Central memory CD8-positive, alpha-beta T cell (primary cell): ENCODE data around the gene CRYZ.

ENCODE experiments used
- ATAC-seq: fragments of 150-1000 bp; cut with Tn5 transposase; replicated peaks from 2 replicates; pipeline ENCODE4 v1.10.0; 2022; ENCODE audit warnings: mild to moderate bottlenecking, moderate FRiP score, moderate number of reproducible peaks; ENCODE audit not compliant: poor library complexity, severe bottlenecking; ENCODE audit errors: extremely low read depth
- DNase-seq, 2 donors: peaks; one replicate each; pipeline ENCODE4 v3.0.0; 2021; ENCODE audit warnings: low spot score in 2 of 2
- H3K27ac Mint-ChIP-seq: one replicate; pipeline ENCODE4 v1.8.0; 2022; ENCODE audit warnings: low read depth, mild to moderate bottlenecking, moderate library complexity, mixed read lengths
- H3K27me3 Mint-ChIP-seq: one replicate; pipeline ENCODE4 v1.8.0; 2022; ENCODE audit warnings: mixed read lengths
- H3K36me3 Mint-ChIP-seq: one replicate; pipeline ENCODE4 v1.8.0; 2022; ENCODE audit warnings: mild to moderate bottlenecking, moderate library complexity, mixed read lengths; ENCODE audit not compliant: insufficient read depth
- H3K4me1 Mint-ChIP-seq: one replicate; pipeline ENCODE4 v1.8.0; 2022; ENCODE audit warnings: mixed read lengths
- H3K4me3 Mint-ChIP-seq: one replicate; pipeline ENCODE4 v1.8.0; 2022; ENCODE audit warnings: mild to moderate bottlenecking, moderate library complexity, mixed read lengths
- H3K9me3 Mint-ChIP-seq: one replicate; pipeline ENCODE4 v1.8.0; 2022; ENCODE audit warnings: mixed read lengths

CRYZ gene

GRCh38 chr1:74717626-74718025, 15.2 kb downstream of the CRYZ start:
- ATAC-seq: no peak
- Mint-ChIP-seq H3K4me3 (no peak overlapping the region), H3K36me3 (peaks cover 19% of the 10 kb centered on the region), H3K4me1 (peaks cover 9% of the 10 kb centered on the region), H3K27ac (no peak overlapping the region), H3K9me3 (no peaks in the 10 kb centered on the region), H3K27me3 (no peaks in the 10 kb centered on the region)
- no peak for DNase-seq

GRCh38 chr1:74716822-74717221, 16.0 kb downstream of the CRYZ start:
- no peak overlapping the region for H3K27ac Mint-ChIP-seq
- peaks cover 9% of the 10 kb centered on the region for H3K4me1 Mint-ChIP-seq
- no peak overlapping the region for H3K4me3 Mint-ChIP-seq
- H3K27me3 Mint-ChIP-seq: no peaks in the 10 kb centered on the region
- no peak for DNase-seq
- peaks cover 15% of the 10 kb centered on the region for H3K36me3 Mint-ChIP-seq
- ATAC-seq: no peak
- no peaks in the 10 kb centered on the region for H3K9me3 Mint-ChIP-seq

- ATAC-seq (no peak), DNase-seq (no peak)
- Mint-ChIP-seq H3K4me1 (peaks cover 3% of the 10 kb centered on the region), H3K4me3 (no peak overlapping the region), H3K27me3 (no peaks in the 10 kb centered on the region), H3K27ac (no peak overlapping the region), H3K9me3 (no peaks in the 10 kb centered on the region), H3K36me3 (peaks cover 7% of the 10 kb centered on the region)
Measured at GRCh38 chr1:74715806-74716205, 17.0 kb downstream of the CRYZ start.

- Mint-ChIP-seq H3K9me3 (no peaks in the 10 kb centered on the region), H3K4me1 (no peaks in the 10 kb centered on the region), H3K27me3 (no peaks in the 10 kb centered on the region), H3K36me3 (peaks cover 9% of the 10 kb centered on the region), H3K4me3 (no peak overlapping the region), H3K27ac (no peak overlapping the region)
- no peak for ATAC-seq
- no peak for DNase-seq
Measured at GRCh38 chr1:74715236-74715502, 17.7 kb downstream of the CRYZ start.

GRCh38 chr1:74714429-74715235, 18.2 kb downstream of the CRYZ start:
- DNase-seq: no peak
- no peaks in the 10 kb centered on the region for H3K27me3 Mint-ChIP-seq
- H3K4me3 Mint-ChIP-seq: no peak overlapping the region
- no peaks in the 10 kb centered on the region for H3K4me1 Mint-ChIP-seq
- ATAC-seq: no peak
- H3K27ac Mint-ChIP-seq: no peak overlapping the region
- H3K36me3 Mint-ChIP-seq: peaks cover 9% of the 10 kb centered on the region
- H3K9me3 Mint-ChIP-seq: no peaks in the 10 kb centered on the region

- Mint-ChIP-seq H3K9me3 (no peaks in the 10 kb centered on the region), H3K4me1 (no peaks in the 10 kb centered on the region), H3K36me3 (peaks cover 14% of the 10 kb centered on the region), H3K27me3 (no peaks in the 10 kb centered on the region), H3K4me3 (no peak overlapping the region), H3K27ac (no peak overlapping the region)
- ATAC-seq: no peak
- no peak for DNase-seq
Measured at GRCh38 chr1:74713849-74714248, 19.0 kb downstream of the CRYZ start.

GRCh38 chr1:74712881-74713280, 20.0 kb downstream of the CRYZ start:
- no peak for ATAC-seq
- H3K9me3 Mint-ChIP-seq: no peaks in the 10 kb centered on the region
- no peak for DNase-seq
- peaks cover 21% of the 10 kb centered on the region for H3K36me3 Mint-ChIP-seq
- no peak overlapping the region for H3K4me3 Mint-ChIP-seq
- H3K4me1 Mint-ChIP-seq: no peaks in the 10 kb centered on the region
- H3K27ac Mint-ChIP-seq: no peak overlapping the region
- no peaks in the 10 kb centered on the region for H3K27me3 Mint-ChIP-seq

GRCh38 chr1:74703386-74704182, 29.3 kb downstream of the CRYZ start:
- no peak overlapping the region for H3K27ac Mint-ChIP-seq
- no peak for ATAC-seq
- no peak for DNase-seq
- H3K27me3 Mint-ChIP-seq: no peaks in the 10 kb centered on the region
- H3K9me3 Mint-ChIP-seq: no peaks in the 10 kb centered on the region
- H3K4me3 Mint-ChIP-seq: no peak overlapping the region
- peaks cover 28% of the 10 kb centered on the region for H3K36me3 Mint-ChIP-seq
- no peaks in the 10 kb centered on the region for H3K4me1 Mint-ChIP-seq

GRCh38 chr1:74699331-74699730, 33.5 kb downstream of the CRYZ start:
- no peak for ATAC-seq
- Mint-ChIP-seq H3K4me3 (no peak overlapping the region), H3K4me1 (no peaks in the 10 kb centered on the region), H3K36me3 (peaks cover 11% of the 10 kb centered on the region), H3K27me3 (no peaks in the 10 kb centered on the region), H3K9me3 (no peaks in the 10 kb centered on the region), H3K27ac (no peak overlapping the region)
- no peak for DNase-seq

GRCh38 chr1:74697832-74698231, 35.0 kb downstream of the CRYZ start:
- Mint-ChIP-seq H3K4me3 (no peak overlapping the region), H3K36me3 (peaks cover 1% of the 10 kb centered on the region)

GRCh38 chr1:74693473-74693872, 39.4 kb downstream of the CRYZ start:
- Mint-ChIP-seq H3K9me3 (no peaks in the 10 kb centered on the region), H3K27ac (no peak overlapping the region), H3K36me3 (no peaks in the 10 kb centered on the region), H3K4me3 (no peak overlapping the region), H3K4me1 (no peaks in the 10 kb centered on the region), H3K27me3 (no peaks in the 10 kb centered on the region)
- DNase-seq: no peak
- no peak for ATAC-seq

More at GRCh38 chr1:74697832-74698231, 35.0 kb downstream of the CRYZ start:
- Mint-ChIP-seq H3K4me1 (no peaks in the 10 kb centered on the region), H3K27me3 (no peaks in the 10 kb centered on the region), H3K9me3 (no peaks in the 10 kb centered on the region), H3K27ac (peak overlapping the region; percentile 32)
- DNase-seq: no peak
- ATAC-seq: no peak

GRCh38 chr1:74690909-74691308, 41.9 kb downstream of the CRYZ start:
- H3K36me3 Mint-ChIP-seq: no peaks in the 10 kb centered on the region
- no peaks in the 10 kb centered on the region for H3K27me3 Mint-ChIP-seq
- H3K4me3 Mint-ChIP-seq: no peak overlapping the region
- DNase-seq (no peak), ATAC-seq (no peak)
- no peaks in the 10 kb centered on the region for H3K4me1 Mint-ChIP-seq
- no peak overlapping the region for H3K27ac Mint-ChIP-seq
- no peaks in the 10 kb centered on the region for H3K9me3 Mint-ChIP-seq

GRCh38 chr1:74690364-74690696, 42.5 kb downstream of the CRYZ start:
- ATAC-seq: no peak

More at GRCh38 chr1:74690364-74690696, 42.5 kb downstream of the CRYZ start:
- H3K27me3 Mint-ChIP-seq: no peaks in the 10 kb centered on the region
- H3K4me3 Mint-ChIP-seq: no peak overlapping the region
- H3K4me1 Mint-ChIP-seq: no peaks in the 10 kb centered on the region
- H3K9me3 Mint-ChIP-seq: no peaks in the 10 kb centered on the region
- no peaks in the 10 kb centered on the region for H3K36me3 Mint-ChIP-seq
- no peak for DNase-seq
- no peak overlapping the region for H3K27ac Mint-ChIP-seq
